ENCODE data around the gene MOCS1. TPM values are rescaled to one million over a fixed set of nuclear protein-coding genes. Genes with fewer than 3 reads are reported as not detected.

The MOCS1 gene
- total and polyA plus RNA-seq, 9 of the 15 experiments (the other 6 are each of a cell fraction or from before 2014, with no cell fraction given) = 0.69 to 12.7 (median 8.7) TPM

GRCh38 chr6:39936857-39937256 is 2.6 kb upstream of the MOCS1 start:
- in situ Hi-C loops (cut with MboI) = no loop called here
- peaks cover 0 to 9% of the 10 kb centered on the region in 2 experiments; a peak in 1 of 5 replicates for H3K27me3 ChIP-seq (ENCODE audit: control insufficient read depth in 2 of 2, insufficient read depth in 2 of 2, low read length in 2 of 2)
- H3K9me1 ChIP-seq (ENCODE audit: control insufficient read depth, insufficient read depth, low read length) = no peaks in the 10 kb centered on the region
- H2AFZ ChIP-seq (ENCODE audit: low read depth, low read length) = no peak overlapping the region
- H3K4me3 ChIP-seq = no peak overlapping the region
- H4K20me1 ChIP-seq (replicated peaks; ENCODE audit: control insufficient read depth, insufficient read depth, low read length) = no peaks in the 10 kb centered on the region
- BruUV-seq (replicated peaks) = no TSS peak
- POLR2A ChIA-PET = no interaction called here
- no peak overlapping the region for H3K4me2 ChIP-seq (ENCODE audit: insufficient read depth, low read length)
- H3K79me2 ChIP-seq (ENCODE audit: control insufficient read depth, insufficient read depth, low read length) = no peaks in the 10 kb centered on the region
- intact Hi-C loops (cut with micrococcal nuclease) = no loop called here
- no peaks in the 10 kb centered on the region for H3K36me3 ChIP-seq (ENCODE audit: control insufficient read depth, insufficient read depth, low read length)
- no peaks in the 10 kb centered on the region for H3K9me3 ChIP-seq (replicated peaks; ENCODE audit: control insufficient read depth, insufficient read depth, low read depth, low read length)
- CTCF ChIA-PET (ENCODE audit: low intra/inter-chr PET ratio) = no interaction called here
- peaks cover 8 to 18% of the 10 kb centered on the region in 2 experiments; a peak in 4 of 5 replicates for H3K4me1 ChIP-seq (replicated peaks in 1 of 2; ENCODE audit: control insufficient read depth in 2 of 2, insufficient read depth in 2 of 2, low read length in 2 of 2)
- FAIRE-seq (no peak), ATAC-seq (no peak), DNase-seq (ENCODE audit: extremely low read depth in 1 of 4, low spot score in 3 of 4) (no peak)
- WGBS (ENCODE audit: insufficient coverage, low coverage, missing lambda C conversion rate) = 0% methylated on average over 1 of the region's 1 CpG
- no peak overlapping the region for H3K27ac ChIP-seq (ENCODE audit: extremely low read depth, low read depth, low read length)
- no peak overlapping the region for H3K9ac ChIP-seq (ENCODE audit: insufficient read depth in 1 of 2, low read depth in 2 of 2, low read length in 2 of 2)
- no peak for TF ChIP-seq CBX2 (IDR thresholded peaks at IDR 0.05; ENCODE audit: insufficient read depth, low read length, poor library complexity, severe bottlenecking)
- TF ChIP-seq NR2C2 (CRISPR knock-in tag; IDR thresholded peaks at IDR 0.05) = no peak
- TF ChIP-seq NR2C2 (tag; IDR thresholded peaks at IDR 0.05) = 0 out of 2 replicates have a peak, but pooled peaks have one; percentile 15
- TF ChIP-seq TFAM (CRISPR knock-in tag; conservative IDR thresholded peaks at IDR 0.05) = no peak
- no peak for TF ChIP-seq NR2C1 (IDR thresholded peaks at IDR 0.05)
- peak; percentile 29; the same call in 1 of the 2 replicates for TF ChIP-seq NR2C1 (tag; IDR thresholded peaks at IDR 0.05)
- TF ChIP-seq NEUROD1 (IDR thresholded peaks at IDR 0.05; ENCODE audit: borderline replicate concordance, low read depth, low read length, partially characterized antibody) = no peak
- peak; percentile 88 for TF ChIP-seq CEBPB (tag; IDR thresholded peaks at IDR 0.05)
- no peak for TF ChIP-seq POLR2G (IDR thresholded peaks at IDR 0.05; ENCODE audit: low read depth, low read length)
- no peak for TF ChIP-seq ZFP30 (CRISPR knock-in tag; IDR thresholded peaks at IDR 0.05; ENCODE audit: borderline replicate concordance)
- TF ChIP-seq GABPA (tag; conservative IDR thresholded peaks at IDR 0.05; ENCODE audit: low read depth) = no peak
- TF ChIP-seq SUPT5H (IDR thresholded peaks at IDR 0.05) = no peak
- TF ChIP-seq CTCFL (IDR thresholded peaks at IDR 0.05; ENCODE audit: borderline replicate concordance, insufficient read depth, low read depth, low read length, poor library complexity, severe bottlenecking) = no peak
- no peak for TF ChIP-seq BRCA1 (IDR thresholded peaks at IDR 0.05)
- no peak for TF ChIP-seq BRCA1 (CRISPR knock-in tag; IDR thresholded peaks at IDR 0.05)
- no peak for TF ChIP-seq EWSR1 (IDR thresholded peaks at IDR 0.05; ENCODE audit: borderline replicate concordance, low read depth, partially characterized antibody)
- peak; percentile 30; the same call in 1 of the 2 replicates for TF ChIP-seq ATF7 (IDR thresholded peaks at IDR 0.05)
- no peak for TF ChIP-seq ZNF431 (CRISPR knock-in tag; IDR thresholded peaks at IDR 0.05)
- no peak for TF ChIP-seq OTX1 (CRISPR knock-in tag; IDR thresholded peaks at IDR 0.05)
- TF ChIP-seq POLR2A (conservative IDR thresholded peaks at IDR 0.05) = no peak
- TF ChIP-seq TSC22D4 (tag; IDR thresholded peaks at IDR 0.05) = no peak
- TF ChIP-seq, protein P1, sequence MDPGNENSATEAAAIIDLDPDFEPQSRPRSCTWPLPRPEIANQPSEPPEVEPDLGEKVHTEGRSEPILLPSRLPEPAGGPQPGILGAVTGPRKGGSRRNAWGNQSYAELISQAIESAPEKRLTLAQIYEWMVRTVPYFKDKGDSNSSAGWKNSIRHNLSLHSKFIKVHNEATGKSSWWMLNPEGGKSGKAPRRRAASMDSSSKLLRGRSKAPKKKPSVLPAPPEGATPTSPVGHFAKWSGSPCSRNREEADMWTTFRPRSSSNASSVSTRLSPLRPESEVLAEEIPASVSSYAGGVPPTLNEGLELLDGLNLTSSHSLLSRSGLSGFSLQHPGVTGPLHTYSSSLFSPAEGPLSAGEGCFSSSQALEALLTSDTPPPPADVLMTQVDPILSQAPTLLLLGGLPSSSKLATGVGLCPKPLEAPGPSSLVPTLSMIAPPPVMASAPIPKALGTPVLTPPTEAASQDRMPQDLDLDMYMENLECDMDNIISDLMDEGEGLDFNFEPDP (CRISPR knock-in tag; IDR thresholded peaks at IDR 0.05) = no peak
